ENCODE data around the gene CAV3.

DNA sequence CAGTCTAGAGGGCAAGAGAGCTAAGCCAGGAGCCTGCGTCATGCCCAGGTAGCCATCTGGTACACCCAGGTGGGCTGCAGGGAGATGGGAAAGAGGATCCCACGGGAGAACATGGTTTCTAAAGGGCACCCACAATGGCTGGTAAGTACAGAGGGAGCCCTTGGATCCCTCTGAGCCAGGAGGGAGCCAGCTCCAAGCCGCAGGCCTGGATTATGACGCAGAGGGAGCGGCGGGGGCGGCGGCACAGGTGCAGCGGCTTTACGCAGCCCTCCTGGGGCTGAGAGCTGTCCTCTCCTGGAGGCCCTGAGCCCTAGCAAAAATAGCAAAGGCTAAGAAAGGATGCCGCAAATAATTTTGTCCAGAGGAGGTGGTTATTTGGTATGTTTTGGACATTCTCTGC lies 2.8 kb downstream of the CAV3 start:
- TF ChIP-seq, protein P1, sequence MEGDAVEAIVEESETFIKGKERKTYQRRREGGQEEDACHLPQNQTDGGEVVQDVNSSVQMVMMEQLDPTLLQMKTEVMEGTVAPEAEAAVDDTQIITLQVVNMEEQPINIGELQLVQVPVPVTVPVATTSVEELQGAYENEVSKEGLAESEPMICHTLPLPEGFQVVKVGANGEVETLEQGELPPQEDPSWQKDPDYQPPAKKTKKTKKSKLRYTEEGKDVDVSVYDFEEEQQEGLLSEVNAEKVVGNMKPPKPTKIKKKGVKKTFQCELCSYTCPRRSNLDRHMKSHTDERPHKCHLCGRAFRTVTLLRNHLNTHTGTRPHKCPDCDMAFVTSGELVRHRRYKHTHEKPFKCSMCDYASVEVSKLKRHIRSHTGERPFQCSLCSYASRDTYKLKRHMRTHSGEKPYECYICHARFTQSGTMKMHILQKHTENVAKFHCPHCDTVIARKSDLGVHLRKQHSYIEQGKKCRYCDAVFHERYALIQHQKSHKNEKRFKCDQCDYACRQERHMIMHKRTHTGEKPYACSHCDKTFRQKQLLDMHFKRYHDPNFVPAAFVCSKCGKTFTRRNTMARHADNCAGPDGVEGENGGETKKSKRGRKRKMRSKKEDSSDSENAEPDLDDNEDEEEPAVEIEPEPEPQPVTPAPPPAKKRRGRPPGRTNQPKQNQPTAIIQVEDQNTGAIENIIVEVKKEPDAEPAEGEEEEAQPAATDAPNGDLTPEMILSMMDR (IDR thresholded peaks at IDR 0.05; ENCODE audit: low read depth, low read length) = no peak
- no peak for TF ChIP-seq EZH2phosphoT487 (IDR thresholded peaks at IDR 0.05; ENCODE audit: low read depth)

All from OCI-LY3 (cell line).